ENCODE results near the gene PRKCB.

DNA sequence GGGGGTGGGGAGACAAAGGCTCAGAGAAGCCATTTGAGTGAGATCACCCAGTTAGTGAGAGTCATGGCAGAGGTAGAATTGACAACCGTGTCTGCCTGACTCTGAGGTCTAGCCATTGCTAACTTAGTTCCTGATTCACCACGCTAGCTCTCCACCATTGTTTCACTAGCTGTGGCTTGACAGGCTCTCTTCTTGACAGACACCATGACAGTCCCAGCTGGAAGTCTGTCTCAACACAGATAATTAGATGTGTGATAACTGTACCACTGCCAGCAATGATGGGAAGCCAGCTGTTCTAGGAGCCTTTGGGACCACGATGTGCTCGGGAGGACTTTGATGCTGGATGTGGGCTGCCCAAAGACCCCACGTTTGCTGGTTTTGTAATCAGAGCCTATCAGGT lies 249.9 kb downstream of the PRKCB start:
- TF ChIP-seq, protein P1, sequence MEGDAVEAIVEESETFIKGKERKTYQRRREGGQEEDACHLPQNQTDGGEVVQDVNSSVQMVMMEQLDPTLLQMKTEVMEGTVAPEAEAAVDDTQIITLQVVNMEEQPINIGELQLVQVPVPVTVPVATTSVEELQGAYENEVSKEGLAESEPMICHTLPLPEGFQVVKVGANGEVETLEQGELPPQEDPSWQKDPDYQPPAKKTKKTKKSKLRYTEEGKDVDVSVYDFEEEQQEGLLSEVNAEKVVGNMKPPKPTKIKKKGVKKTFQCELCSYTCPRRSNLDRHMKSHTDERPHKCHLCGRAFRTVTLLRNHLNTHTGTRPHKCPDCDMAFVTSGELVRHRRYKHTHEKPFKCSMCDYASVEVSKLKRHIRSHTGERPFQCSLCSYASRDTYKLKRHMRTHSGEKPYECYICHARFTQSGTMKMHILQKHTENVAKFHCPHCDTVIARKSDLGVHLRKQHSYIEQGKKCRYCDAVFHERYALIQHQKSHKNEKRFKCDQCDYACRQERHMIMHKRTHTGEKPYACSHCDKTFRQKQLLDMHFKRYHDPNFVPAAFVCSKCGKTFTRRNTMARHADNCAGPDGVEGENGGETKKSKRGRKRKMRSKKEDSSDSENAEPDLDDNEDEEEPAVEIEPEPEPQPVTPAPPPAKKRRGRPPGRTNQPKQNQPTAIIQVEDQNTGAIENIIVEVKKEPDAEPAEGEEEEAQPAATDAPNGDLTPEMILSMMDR (IDR thresholded peaks at IDR 0.05; ENCODE audit: insufficient read depth, low read length, poor library complexity, severe bottlenecking), result no peak
- no peak for TF ChIP-seq EZH2phosphoT487 (conservative IDR thresholded peaks at IDR 0.05; ENCODE audit: low read length)

Measured in SU-DHL-6 (cell line).